ENCODE data around the gene MYCN.

DNA sequence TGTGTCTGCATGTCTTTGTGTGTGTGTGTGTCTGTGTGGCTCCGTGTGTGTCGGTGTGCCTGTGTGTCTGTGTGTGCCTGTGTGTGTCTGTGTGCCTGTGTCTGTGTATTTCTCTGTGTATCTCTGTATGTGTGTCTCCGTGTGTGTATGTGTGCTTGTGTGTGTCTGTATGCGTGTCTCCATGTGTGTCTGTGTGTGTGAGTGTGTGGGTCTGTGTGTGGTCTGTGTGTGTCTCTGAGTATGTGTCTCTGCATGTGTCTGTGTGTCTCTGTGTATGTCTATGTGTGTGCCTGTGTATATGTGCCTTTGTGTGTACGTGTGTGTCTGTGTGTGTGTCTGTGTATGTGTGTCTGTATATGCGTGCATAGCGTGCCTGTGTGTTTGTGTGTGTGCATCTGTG, 45.2 kb downstream of the MYCN start:
- no peak for TF ChIP-seq EP300 (IDR thresholded peaks at IDR 0.05; ENCODE audit: borderline replicate concordance)
- TF ChIP-seq RAD21 (IDR thresholded peaks at IDR 0.05; ENCODE audit: low read depth), result no peak
- no peak for TF ChIP-seq CEBPB (IDR thresholded peaks at IDR 0.05)
- TF ChIP-seq, protein P1, sequence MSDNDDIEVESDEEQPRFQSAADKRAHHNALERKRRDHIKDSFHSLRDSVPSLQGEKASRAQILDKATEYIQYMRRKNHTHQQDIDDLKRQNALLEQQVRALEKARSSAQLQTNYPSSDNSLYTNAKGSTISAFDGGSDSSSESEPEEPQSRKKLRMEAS (IDR thresholded peaks at IDR 0.05), result no peak
- no peak for TF ChIP-seq CREB1 (IDR thresholded peaks at IDR 0.05; ENCODE audit: low read depth)
- TF ChIP-seq TAF1 (IDR thresholded peaks at IDR 0.05; ENCODE audit: low read depth), result no peak
- TF ChIP-seq, protein P2, sequence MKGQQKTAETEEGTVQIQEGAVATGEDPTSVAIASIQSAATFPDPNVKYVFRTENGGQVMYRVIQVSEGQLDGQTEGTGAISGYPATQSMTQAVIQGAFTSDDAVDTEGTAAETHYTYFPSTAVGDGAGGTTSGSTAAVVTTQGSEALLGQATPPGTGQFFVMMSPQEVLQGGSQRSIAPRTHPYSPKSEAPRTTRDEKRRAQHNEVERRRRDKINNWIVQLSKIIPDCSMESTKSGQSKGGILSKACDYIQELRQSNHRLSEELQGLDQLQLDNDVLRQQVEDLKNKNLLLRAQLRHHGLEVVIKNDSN (IDR thresholded peaks at IDR 0.05), result no peak
- TF ChIP-seq TEAD4 (IDR thresholded peaks at IDR 0.05), result no peak
- no peak for TF ChIP-seq FOXM1 (IDR thresholded peaks at IDR 0.05; ENCODE audit: borderline replicate concordance, low read depth)

Data from Ishikawa (cell line).